ENCODE data around the gene ZNF831.

Gene ZNF831

DNA sequence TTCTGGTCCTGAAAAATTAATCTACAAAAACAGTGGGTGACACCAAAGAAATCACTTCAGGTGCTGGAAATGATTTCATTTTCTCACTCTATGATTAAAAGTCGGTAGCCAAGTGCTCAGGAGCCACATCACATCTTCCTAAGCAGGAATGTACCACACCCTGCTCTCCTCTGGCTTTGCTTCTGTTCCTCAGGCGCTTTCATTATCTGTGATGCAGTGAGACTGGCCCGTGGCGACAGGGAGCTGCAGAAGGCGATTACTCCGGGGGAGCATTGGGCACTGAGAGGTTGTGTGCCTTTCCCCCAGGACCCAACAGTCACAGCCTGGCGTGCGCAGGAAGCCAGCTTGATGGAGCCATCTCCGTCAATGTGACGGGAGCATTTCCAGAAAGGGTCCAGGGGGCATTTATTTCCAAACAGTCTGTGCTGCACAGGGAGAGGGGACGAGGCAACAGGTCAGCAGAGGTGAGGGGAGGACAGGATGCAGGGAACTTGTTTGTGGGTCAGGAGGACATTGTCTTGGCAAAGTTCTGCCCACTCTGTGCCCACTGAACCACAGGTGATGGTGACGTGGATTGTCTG is 5.6 kb upstream of the ZNF831 start:
- no peak for DNase-seq (ENCODE audit: low spot score)

DNA sequence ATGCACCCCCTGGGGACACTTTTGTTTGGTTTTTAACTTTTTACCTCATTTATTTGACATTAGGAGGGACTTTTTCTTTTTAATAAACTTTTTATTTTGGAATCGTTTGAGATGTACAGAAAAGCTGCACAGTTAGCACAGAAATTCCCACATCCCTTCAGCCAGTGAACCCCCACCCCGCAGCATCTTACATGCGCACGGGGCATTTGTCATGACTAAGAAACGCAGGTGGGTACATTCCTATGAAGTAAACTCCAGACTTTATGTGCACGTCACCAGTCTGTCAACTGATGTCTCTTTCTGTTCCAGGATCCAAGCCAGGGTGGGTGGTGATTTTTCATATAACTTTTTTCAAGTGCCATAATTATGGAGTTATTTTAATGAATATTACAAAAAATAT is 4.9 kb upstream of the ZNF831 start:
- DNase-seq (ENCODE audit: low spot score): no peak

DNA sequence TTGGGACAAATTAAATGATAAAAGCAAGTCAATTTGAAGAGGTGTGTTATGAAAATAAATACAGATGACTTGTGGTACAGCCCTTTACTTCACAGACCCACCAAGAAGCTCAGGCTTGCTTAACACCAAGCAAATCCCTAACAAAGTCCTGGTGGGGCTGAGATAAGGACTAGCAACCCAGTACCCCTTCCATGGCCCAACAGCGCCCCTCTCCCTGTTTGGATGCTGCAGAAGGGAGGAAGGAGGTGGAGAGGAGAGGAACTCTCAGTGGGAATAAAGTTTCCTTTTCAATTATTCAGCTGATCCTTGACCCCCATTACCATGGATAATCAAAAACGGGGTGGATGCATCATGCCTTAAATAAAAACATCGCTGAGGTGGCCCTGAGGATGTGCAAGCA is 4.5 kb upstream of the ZNF831 start:
- no peak for DNase-seq (ENCODE audit: low spot score)

DNA sequence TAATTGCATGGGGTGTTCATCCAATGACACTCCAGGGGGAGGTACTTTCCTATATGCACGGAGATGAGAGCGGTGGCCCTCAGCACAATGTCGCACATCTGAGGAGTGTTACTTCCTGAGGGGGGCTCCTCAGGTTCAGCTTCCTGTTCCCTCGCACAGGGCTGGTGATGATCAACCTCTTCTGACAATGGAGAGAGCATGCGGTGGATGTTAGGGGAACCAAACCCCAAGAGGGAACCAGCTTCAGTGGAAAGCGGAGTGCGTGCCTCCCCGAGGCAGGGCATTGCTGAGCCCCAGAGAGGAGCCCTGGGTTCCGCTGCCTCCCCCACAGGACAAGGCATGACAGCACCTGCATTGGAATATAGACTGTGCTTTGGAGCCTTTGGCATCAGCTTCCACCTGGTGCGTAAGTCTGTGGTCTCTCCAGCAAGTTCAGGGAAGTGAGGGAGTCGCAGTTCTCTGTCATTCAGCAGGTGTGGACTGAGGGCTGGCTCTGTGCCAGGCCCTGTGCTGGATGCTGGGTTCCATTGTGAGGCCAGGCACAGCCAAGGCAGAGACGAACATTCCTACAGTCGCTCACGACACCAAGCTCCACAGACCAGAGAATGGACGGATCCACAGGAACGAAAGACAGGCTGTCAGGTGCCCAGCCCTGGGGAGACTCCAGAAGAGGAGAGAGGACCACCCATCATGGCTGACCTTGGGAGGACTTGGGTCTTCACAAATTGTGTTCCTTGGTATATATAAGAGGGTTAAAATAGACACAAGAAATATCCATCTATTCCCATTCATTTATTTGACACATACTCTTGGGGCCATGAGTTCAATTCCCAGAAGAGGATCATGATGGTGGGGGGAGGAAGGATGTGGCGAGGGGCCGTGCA is 3.9 kb upstream of the ZNF831 start:
- no peak for DNase-seq (ENCODE audit: low spot score)

DNA sequence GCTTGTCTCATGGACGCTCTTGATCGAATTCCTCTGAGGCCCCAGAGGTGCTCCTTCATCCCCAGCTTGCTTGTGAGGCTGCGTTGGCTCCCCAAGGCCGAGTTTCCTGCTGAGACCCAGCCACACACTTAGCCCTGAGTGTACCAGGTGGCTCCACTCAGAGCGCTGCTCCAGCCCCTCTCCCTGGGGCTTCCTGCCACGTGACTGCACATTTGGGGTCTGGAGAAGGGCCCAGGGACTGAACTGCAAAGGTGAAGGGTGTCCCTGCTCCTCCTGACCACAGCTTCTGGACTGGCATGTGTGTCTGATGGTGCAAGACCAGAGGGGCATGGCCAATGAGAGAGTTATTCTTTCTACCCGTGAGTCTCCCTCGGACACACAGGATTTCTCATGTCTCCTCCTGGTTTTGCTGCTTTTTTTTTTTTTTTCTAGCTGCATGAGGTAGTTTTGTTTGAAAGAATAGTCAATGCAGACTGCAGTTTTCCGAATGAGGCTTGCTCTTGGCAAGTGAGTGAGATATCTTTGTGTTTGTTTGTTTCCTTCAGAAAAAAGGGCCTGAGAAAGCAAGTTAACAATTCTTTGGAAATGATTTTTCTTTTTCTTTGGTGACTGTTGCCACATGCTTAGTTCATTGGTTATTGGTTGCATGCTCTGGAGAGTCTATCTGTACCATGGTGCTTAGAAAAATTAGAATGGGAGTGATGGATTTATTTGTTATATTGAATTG is 3.1 kb upstream of the ZNF831 start:
- no peak for DNase-seq (ENCODE audit: low spot score)

DNA sequence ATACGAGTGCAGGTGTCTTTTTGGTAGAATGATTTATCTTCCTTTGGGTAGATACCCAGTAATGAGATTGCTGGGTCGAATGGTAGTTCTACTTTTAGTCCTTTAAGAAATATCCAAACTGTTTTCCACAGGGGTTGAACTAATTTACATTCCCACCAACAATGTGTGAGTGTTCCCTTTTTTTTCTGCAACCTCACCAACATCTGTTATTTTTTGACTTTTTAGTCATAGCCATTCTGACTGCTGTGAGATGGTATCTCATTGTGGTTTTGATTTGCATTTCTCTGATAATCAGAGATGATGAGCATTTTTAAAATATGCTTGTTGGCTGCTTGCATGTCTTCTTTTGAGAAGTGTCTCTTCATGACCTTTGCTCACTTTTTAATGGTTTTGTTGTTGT is 1.9 kb upstream of the ZNF831 start:
- no peak for DNase-seq (ENCODE audit: low spot score)

DNA sequence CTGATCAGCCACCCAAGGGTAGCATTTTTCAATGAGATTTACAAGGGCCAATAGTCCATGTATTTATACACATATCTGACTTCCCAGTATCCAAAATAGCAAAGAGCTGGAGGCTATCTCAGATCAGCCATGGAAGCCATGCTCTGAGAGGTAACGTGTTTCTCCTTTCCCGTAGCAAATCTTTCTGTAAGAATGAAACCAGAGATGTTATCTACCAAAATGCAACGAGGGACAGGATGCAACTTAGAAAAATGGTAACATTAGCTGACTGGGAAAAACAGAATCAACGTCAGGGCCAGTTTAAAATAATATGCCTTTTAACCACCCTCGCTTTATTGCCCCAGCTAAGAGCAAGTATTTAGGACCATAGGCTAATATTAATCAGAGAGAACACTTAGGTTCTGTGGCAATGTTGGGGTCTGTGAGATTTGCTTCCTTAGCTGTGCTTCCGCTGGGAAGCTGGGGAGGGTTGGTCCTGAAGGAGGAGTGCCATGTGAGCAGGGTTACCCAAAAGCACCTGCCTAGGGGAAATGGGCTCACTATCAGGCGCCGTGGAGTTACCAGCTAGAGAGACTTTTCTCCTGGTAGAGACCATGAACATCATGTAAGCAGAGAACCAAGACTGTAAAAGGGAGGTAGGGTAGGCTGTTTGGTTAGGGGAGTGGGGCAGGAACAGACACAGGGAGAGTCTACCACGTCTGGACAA is 1.2 kb downstream of the ZNF831 start:
- DNase-seq (ENCODE audit: low spot score): no peak

DNA sequence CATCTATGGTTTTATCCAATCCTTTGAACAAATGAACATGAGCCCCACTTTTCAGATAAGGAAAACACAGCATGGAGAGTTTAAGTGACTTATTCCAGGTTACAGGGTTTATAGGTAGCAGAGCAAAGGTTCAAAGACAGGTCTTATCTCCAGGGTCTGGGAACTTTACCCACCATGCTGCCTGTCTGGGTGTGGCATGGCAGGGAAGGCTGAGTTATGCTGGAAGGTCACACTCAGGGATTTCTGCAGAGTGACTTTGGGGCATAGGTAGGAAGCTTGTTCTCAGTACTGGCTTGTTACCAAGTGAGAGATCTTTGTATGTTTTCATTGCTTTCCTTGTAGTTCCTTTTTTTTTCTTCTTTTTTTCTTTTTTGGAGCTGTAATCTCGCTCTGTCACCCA is 1.8 kb downstream of the ZNF831 start:
- DNase-seq (ENCODE audit: low spot score): no peak

DNA sequence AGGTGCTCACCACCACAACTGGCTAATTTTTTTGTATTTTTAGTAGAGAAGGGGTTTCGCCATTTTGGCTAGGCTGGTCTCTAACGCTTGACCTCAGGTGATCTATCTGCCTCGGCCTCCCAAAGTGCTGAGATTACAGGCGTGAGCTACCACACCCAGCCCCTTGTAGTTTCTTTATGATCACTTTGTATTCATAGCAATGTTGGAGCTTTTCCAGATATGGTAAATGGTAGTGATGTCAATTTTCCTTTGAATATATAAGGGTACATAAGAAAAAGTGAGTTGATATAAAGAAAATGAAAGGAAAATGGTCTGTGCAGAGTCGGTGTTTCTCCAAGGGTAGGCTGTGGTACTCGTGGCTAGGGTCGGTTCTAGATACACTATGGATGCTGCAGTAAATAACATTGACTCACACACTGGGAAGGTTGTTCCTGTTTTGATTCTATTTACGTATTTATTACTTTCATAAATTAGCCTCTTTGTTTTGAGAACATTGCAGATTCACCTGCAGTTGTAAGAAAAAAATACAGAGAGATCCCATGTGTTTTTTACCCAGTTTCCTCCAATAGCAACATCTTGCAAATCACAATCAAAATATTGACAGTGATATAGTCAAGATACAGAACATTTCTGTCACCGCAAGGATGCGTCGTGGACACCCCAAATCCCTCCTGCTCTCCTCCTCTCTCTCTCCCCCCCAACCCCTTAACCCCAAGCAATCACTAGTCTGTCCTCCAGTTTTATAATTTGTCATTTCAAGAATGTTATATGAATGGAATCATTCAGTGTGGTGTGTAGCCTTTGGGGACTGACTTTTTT is 2.5 kb downstream of the ZNF831 start:
- DNase-seq (ENCODE audit: low spot score): no peak

DNA sequence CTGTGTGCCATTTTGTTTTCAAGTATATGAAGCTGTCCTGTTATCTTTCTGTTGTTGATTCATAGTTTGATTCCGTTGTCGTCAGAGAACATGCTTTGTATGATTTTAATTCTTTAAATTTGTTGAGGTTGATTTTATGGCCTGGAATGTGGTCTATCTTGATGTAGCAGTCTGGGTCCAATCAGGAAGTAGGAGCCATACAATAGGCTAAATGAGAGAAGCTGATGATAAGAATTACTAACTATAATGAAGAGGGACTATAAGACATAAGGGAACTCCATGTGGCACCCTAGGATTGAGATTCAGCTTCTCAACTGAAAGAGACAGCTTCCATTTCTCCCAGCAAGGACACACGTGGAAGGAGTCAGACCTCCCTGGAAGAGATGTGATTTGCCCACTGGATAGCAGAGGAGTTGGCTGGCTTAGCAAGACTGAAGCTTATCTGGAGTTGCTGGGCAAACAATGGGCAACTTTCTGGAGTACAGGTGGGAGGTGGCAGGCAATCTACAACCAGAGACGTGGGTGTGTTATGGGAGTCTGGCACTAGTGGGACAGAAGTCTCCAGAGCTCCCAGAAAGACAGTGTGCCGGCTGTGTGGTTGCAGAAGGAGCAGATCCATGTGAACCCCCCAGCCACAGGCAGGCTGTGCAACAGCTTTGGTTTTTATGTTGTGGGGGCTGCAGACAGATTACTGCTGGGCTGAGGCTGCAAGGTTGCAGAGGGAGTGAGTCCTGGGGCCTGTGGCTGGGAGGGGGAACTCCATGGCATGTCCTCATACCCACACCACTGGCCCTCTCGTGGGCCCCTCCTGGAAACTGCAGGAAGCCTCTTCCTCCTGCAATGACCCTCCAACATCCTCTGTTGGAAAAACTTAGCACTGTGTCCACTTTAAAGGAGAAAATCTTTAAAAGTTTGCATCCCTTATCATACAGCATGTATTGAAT is 7.1 kb downstream of the ZNF831 start:
- DNase-seq (ENCODE audit: low spot score): no peak

DNA sequence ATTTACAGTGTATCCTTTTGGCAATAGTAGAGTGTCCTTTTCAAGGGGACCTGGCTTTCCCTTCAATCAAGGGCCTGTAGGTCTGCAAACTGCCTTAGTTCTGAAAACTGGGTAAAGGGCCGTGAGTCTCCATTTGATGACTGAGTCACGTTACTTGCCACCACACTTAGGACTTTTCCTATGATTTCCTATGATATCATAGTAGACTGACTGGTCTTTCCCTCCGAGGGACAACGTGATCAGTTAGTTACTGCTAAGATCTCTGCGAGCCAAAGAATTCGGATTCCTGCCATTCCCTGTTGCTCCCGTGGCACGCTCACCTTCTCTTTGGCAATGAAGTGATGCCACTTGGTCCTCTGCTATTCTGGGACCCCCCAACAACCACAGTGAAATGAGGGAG is 8.4 kb downstream of the ZNF831 start:
- no peak for DNase-seq (ENCODE audit: low spot score)

DNA sequence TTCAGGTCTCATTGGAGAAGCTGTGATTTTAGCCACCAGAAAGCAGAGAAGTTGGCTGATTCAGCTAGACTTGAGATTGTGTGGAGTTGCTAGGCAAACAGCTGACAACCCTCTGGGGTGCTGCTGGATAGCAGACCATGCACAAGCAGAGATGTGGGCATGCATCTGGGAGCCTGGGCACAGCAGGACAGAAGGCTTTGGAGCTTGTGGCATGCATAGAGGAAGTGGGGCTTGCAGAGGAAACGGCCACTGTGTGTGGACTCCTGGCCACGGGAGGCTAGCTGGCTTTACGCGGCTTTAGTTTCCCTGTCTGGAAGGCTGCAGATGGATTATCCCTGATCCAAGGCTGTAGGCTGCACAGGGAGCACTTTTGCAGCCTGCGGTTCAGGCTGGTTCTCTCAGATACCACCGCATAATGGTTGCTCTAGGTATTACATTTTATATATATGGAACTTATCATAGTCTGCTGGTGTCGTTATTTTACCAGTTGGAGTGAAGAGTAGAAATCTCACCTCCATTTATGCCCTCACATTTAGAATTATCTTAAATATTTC is 10.4 kb downstream of the ZNF831 start:
- no peak for DNase-seq (ENCODE audit: low spot score)

DNA sequence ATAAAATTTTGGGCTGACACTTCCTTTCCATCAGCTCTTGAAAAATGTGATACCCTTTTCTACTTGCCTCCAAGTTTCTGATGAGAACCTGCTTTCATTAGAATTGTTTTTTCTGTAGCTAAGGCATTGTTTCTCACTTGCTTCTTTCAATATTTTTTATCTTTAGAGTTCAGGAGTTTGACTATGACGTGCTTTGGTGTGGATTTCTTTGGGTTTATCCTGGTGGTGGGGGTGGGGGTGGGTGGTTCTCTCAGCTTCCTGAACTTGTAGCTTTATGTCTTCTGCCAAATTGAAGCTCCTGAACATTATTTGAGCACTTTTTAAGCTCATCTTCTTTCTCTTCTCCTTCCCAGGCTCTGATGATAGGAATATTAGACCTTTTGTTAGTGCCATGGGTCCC is 11.4 kb downstream of the ZNF831 start:
- no peak for DNase-seq (ENCODE audit: low spot score)

DNA sequence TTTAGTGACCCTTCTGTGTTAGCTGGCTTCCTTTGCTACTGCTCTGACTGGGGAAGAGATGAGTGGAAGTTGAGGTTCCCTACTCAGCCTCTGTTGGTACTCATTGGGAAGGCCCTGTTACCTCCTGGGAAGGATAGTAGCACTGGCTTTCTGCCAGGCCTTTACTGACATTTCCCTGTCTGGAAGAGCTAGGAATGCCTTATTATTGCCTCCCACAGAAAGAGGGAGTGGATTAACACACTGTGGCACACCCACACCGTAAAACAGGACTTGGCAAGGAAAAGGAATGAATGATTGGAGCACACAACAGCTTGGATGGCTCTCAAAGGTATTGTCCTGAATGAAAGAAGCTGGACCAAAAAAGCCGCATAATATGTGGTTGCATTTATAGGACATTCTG is 12.2 kb downstream of the ZNF831 start:
- DNase-seq (ENCODE audit: low spot score): no peak

DNA sequence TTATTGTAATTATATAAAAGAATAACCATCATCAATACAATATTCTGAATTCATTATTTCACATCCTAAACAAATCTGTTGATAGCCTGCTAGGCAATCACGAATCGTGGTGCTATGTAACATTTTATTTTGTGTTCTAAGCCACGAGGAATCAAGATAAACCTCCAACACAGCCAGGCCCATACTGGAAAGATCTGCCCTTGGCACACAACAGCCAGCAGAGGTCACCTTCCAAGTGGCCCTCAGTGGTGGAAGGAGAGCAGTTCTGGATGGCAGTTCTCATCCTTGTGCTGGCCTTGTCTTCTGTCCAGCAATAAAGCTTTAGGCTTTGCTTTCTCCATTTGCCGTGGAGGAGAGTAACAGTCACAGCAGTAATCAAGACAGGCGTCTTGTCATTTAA is 13.2 kb downstream of the ZNF831 start:
- no peak for DNase-seq (ENCODE audit: low spot score)

DNA sequence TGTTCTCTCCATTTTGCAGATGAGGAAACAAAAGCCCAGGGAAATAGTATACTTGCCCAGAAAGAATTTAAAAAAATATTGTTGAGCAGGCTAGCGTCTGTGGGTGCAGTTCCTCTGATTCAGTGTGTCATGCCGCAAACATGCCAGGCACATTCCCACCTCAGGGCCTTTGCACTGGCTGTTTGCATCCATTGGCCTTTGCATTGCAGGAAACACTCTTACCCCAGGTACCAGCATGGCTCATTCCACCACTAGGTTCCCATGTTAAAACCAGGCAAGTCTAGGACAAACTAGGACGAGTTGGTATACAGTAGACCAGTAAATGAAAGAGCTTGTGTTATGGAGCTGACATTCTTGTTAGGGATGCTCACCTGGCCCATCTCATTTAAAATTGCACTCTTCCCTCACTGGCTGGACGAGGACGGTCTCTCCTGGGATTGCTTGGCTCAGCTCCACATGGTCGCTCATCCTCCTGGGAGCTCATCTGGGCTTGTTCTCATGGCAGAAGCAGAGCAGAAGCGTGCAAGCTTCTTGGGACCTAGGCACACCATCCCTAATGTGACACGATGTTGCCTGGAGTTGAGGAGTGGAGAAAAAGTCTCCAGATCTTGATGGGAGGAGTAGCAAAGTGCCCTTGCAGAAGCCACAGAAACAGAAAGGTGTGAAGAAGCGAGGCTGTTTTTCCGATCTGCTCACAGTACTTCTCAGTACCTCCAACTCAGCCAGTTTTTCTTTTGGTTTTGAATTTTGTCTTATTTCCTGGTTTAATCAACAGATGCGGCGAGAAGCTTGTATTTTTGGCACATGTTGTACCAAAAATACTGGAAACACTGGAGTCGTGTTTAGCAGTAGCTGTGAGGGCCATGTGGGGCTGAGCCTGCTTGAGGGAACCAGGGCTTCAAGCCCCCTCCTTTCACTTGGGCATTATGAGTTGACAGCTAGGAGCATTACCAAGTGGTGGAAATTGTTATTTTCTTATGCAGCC is 13.9 kb downstream of the ZNF831 start:
- no peak for DNase-seq (ENCODE audit: low spot score)

DNA sequence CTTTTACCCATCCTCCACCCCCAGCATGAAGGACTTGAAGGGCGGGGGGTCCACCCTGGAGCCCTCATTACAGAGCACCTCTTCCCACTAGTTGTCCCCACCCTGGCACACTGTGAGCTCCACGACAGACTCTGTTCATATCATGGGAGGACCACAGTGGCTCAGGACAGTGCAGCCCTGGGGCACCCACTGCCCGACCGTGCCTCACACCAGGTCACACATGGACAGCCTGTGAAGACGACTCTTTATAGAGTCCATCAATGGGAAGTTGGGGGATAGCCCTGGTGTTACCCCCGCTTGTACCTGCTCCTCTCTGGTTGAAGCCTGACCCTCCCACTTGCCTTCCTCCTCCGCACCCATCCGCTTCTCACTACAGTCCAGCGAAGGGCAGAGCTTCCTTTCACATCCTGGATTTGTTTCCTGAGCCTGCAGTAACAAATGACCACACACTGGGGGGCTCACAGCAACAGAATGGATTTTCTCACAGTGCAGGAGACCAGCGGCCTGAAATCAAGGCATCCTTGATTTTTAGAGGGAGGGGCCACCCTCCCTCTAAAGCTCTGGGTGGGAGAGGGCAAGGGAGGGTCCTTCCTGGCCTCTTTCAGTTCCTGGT is 15.5 kb downstream of the ZNF831 start:
- no peak for DNase-seq (ENCODE audit: low spot score)

DNA sequence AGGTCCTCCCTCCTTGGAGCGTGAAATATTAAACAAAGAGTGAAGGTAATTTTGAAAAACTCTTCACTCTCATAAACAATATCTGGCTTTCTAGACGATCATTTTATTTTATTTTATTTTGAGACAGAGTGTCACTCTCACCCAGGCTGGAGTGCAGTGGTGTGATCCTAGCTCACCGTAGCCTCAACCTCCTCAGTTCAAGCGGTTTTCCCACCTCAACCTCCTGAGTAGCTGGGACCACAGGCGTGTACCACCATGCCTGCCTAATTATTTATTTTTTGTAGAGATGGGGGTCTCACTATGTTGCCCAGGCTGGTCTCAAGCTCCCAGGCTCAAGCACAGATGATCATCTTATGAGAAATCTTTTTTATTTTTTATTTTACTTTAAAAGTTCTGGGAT is 16.4 kb downstream of the ZNF831 start:
- DNase-seq (ENCODE audit: low spot score): no peak

DNA sequence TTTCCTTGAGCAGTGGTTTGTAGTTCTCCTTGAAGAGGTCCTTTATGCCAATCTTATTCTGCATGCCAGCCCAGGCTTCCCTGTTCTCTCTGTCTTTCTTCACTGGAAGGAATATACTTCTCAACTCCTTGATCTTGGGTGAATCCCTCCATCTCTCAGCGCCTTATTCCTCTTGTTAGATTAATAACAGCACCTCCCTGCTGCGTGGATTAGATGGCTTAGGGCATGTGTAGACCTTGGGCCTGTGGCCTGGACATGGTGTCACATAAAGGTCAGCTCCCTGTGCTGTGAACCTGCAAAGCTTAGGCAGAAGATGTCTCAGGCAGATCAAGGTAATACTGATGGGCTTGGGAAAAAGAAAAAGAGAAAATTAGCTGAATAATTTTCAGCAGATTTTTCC is 18.3 kb downstream of the ZNF831 start:
- no peak for DNase-seq (ENCODE audit: low spot score)

Measured in AG20443 (cell line).